Thyroid gland (tissue), 4 donors: ENCODE results near the gene RBM19.

Source experiments
- POLR2A ChIP-seq, 2 donors: fragments of 450-650 bp; IDR thresholded peaks; one replicate each; pipeline ENCODE4 v1.6.1; 2017; ENCODE audit warnings: antibody characterized with exemption in 2 of 2, mild to moderate bottlenecking in 2 of 2, moderate library complexity in 1 of 2
- TF ChIP-seq, protein P1 (sequence below), 6 experiments: fragments of 200-600 bp in 3 of 6; fragments of 450-650 bp in 3 of 6; sonication (generic) in 3 of 6; IDR thresholded peaks; one replicate each; pipeline ENCODE4 v1.5.1; 2016 to 2019; ENCODE audit warnings: antibody characterized with exemption in 6 of 6, mild to moderate bottlenecking in 2 of 6, inconsistent platforms in 1 of 6, moderate library complexity in 1 of 6

- TF ChIP-seq, protein P1, sequence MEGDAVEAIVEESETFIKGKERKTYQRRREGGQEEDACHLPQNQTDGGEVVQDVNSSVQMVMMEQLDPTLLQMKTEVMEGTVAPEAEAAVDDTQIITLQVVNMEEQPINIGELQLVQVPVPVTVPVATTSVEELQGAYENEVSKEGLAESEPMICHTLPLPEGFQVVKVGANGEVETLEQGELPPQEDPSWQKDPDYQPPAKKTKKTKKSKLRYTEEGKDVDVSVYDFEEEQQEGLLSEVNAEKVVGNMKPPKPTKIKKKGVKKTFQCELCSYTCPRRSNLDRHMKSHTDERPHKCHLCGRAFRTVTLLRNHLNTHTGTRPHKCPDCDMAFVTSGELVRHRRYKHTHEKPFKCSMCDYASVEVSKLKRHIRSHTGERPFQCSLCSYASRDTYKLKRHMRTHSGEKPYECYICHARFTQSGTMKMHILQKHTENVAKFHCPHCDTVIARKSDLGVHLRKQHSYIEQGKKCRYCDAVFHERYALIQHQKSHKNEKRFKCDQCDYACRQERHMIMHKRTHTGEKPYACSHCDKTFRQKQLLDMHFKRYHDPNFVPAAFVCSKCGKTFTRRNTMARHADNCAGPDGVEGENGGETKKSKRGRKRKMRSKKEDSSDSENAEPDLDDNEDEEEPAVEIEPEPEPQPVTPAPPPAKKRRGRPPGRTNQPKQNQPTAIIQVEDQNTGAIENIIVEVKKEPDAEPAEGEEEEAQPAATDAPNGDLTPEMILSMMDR (IDR thresholded peaks at IDR 0.05) = no peak
- no peak for TF ChIP-seq POLR2A (IDR thresholded peaks at IDR 0.05)
Measured at GRCh38 chr12:113800201-113800600, 165.9 kb downstream of the RBM19 start.
